OCI-LY7 (cell line): ENCODE data around the gene CBX2.

ENCODE experiments used
- EZH2phosphoT487 ChIP-seq: fragments of 200-600 bp; sonication (generic); IDR thresholded peaks from 2 replicates; pipeline ENCODE4 v1.6.1; 2018; ENCODE audit warnings: low read depth, borderline replicate concordance, mild to moderate bottlenecking, mixed run types, antibody characterized with exemption, low read length, moderate library complexity, mixed read lengths
- TF ChIP-seq, protein P1 (sequence below): fragments of 200-600 bp; sonication (generic); conservative IDR thresholded peaks from 2 replicates; pipeline ENCODE4 v1.5.1; 2014; ENCODE audit warnings: mild to moderate bottlenecking, antibody characterized with exemption, low read length, moderate library complexity, mixed read lengths

DNA sequence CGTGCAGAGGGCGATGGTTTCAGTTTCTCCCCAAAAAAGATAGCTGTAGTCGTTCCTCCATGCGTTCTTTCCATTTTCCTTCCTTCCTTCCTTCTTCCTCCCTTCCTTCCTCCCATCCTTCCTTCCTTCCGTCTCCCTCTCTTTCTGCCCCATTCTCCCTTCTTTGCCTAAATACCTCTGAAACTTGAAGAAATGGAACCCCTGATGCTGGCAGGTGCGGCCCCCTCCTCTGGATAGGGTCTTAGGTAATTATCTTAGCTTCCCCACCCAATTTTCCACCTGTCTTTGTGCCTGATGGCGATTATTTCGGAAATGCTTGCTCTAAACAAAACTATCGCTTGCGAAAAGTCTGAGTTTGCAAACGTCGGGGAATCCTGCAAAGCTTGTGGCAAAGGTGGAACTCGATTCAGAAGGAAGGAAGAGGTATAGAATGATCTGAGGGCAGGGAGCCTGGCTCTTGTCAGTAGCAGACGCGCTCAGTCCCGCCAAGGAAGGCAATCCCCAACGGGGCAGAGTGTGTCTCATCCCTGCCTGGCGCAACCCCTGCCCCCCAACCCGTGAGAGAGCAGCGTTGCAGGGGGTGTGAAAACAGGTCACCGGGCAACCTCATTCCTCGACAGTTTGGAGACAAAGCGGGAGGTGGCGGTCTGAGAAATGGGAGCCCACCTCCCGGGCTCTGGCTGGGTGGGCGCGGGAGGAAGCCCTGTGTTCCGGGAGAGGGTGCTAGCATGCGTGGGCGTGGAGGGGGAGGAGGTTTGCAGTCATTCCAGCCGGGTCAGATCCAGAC lies 21.8 kb downstream of the CBX2 start:
- TF ChIP-seq, protein P1, sequence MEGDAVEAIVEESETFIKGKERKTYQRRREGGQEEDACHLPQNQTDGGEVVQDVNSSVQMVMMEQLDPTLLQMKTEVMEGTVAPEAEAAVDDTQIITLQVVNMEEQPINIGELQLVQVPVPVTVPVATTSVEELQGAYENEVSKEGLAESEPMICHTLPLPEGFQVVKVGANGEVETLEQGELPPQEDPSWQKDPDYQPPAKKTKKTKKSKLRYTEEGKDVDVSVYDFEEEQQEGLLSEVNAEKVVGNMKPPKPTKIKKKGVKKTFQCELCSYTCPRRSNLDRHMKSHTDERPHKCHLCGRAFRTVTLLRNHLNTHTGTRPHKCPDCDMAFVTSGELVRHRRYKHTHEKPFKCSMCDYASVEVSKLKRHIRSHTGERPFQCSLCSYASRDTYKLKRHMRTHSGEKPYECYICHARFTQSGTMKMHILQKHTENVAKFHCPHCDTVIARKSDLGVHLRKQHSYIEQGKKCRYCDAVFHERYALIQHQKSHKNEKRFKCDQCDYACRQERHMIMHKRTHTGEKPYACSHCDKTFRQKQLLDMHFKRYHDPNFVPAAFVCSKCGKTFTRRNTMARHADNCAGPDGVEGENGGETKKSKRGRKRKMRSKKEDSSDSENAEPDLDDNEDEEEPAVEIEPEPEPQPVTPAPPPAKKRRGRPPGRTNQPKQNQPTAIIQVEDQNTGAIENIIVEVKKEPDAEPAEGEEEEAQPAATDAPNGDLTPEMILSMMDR: no peak
- TF ChIP-seq EZH2phosphoT487: peak; percentile 99
